Middle frontal gyrus (tissue), 1 donor: Measurements from ENCODE around the gene MYCN.
A peak's percentile ranks its signal among the peaks of the same experiment; 100 is the strongest.
"Not testable (repeated sequence)": the region's sequence is repeated elsewhere in the genome, so short reads cannot be mapped to it uniquely, and the experiment has no call there.

ENCODE experiments used
- DNase-seq: peaks from one replicate; pipeline ENCODE4 v3.0.0-alpha.2; 2015; ENCODE audit warnings: low spot score; ENCODE audit errors: extremely low spot score

The MYCN gene

GRCh38 chr2:15907461-15908324 lies 32.7 kb upstream of the MYCN start:
- no peak for DNase-seq

- no peak for DNase-seq
Measured at GRCh38 chr2:15908371-15908770, 32.0 kb upstream of the MYCN start.

GRCh38 chr2:15909157-15909556 lies 31.2 kb upstream of the MYCN start:
- DNase-seq: no peak

- DNase-seq: no peak
Measured at GRCh38 chr2:15909736-15910135, 30.6 kb upstream of the MYCN start.

- not testable (repeated sequence) for DNase-seq
Measured at GRCh38 chr2:15911270-15911669, 29.1 kb upstream of the MYCN start.

DNA sequence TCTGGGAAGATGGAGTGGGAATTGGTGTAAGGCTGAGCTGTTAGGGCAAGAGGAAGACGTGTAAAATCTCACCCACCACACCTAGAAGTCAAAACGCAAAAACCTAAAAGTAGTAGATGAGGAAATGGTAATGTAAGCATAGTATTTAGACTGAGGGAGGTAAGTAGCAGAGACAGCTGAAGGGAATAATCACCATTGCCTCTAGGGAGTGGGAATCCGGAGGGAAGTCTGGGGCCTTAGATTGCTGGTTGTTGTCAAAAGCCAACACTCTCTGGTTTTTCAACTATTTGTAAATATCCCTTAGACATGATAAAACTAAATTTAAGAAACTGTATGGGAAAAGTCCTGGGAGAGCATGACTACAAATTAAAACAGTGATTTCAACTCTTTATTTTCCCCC lies 28.7 kb upstream of the MYCN start:
- no peak for DNase-seq

- DNase-seq: no peak
Measured at GRCh38 chr2:15912203-15912602, 28.1 kb upstream of the MYCN start.

- DNase-seq: no peak
Measured at GRCh38 chr2:15913146-15913545, 27.2 kb upstream of the MYCN start.

DNA sequence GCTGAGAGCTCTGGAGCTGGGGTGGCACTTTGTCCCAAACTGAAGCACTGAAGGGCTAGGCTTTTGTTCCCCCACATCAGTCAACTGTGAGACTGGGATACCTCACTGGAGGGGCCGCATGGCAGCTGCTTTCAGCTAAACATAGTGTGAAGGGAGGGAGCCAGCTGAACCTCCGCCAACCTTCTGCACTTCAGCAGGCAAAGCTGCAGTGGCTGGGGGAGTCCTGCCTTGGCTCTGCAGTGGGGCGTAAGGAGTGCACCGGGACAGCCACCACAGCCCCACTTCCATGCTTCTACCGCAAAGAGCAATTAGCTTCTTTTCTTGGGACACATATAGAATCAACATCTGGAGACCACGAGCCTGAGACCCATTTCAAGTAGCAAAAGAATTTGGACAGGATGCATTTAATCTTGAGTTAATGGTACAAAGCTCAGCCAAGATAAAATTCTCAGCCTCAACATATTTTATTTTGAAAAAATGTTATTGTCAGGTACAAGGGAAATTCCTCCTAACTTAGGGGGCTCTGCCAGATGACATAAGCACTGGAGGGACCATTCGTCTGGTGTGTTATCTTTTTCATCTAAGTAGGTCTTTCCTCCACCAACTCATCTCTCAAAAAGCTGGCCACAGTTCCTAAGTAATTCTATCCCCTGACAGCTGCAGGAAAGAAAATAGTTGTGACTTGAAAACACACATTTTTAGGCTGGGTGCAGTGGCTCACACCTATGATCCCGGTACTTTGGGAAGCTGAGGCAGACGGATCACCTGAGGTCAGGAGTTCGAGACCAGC lies 25.6 kb upstream of the MYCN start:
- peak; percentile 9 for DNase-seq

DNA sequence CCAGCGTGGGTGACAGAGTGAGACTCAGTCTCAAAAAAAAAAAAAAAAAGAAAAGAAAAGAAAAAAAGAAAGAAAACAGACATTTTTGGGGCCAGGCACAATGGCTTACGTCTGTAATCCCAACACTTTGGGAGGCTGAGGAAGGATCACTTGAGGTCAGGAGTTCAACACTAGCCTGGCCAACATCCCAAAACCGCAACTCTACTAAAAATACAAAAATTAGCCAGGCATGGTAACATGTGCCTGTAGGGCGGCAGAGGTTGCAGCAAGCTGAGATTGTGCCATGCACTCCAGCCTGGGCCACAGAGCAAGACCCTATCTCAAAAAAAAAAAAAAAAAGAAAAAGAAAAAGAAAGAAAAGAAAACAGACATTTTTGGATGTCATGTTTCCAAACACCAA lies 24.8 kb upstream of the MYCN start:
- DNase-seq: not testable (repeated sequence)

- no peak for DNase-seq
Measured at GRCh38 chr2:15916336-15916735, 24.0 kb upstream of the MYCN start.

DNA sequence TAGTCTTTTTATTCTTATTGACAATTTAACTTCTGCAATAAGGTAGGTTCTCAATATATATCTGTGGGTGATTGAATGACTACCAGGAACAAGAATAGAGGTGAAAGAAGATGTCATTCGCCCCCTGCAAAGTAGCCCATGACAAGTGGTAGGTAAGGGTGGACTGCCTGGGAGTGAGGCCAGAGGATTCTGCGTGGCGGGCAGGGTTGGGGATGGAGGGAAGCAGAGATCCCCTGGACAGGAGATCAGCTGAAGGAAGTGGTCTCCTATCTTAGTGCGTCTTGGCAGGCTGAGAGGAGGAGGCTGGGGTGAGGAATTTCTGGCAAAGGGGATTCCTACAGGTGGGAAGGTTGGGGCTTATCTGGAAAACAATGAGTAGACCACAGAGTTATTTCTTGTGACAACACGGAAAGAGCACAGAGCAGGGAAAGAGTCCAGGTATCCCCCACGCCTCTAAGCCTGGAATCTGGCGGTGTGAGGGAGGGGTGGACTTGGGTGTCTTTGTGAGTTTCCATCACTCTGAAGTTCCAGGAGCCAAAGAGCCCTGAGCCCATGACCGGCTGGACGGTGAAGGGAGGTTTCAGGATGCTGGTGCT lies 21.5 kb upstream of the MYCN start:
- DNase-seq: no peak

- DNase-seq: no peak
Measured at GRCh38 chr2:15919716-15920434, 20.5 kb upstream of the MYCN start.

GRCh38 chr2:15920696-15921095 lies 19.7 kb upstream of the MYCN start:
- DNase-seq: no peak

DNA sequence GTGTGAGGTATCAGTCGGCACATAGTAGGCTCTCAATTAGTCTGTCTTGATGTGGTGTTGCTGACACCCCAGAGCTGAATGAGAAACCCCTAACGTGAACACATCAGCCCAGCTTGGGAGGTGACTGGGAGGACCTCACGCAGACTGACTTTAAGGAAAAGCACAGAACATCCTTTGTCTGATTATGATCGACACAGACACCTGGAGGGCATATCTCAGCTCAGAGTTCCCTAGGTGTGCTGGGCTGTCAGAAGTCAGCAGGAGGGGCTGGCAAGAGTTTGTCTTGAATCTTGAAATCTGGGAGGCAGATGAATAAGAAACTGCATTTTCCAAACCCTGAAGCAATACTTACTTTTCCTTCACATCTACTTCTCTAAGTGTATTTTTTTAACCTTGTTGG lies 16.8 kb upstream of the MYCN start:
- no peak for DNase-seq

DNA sequence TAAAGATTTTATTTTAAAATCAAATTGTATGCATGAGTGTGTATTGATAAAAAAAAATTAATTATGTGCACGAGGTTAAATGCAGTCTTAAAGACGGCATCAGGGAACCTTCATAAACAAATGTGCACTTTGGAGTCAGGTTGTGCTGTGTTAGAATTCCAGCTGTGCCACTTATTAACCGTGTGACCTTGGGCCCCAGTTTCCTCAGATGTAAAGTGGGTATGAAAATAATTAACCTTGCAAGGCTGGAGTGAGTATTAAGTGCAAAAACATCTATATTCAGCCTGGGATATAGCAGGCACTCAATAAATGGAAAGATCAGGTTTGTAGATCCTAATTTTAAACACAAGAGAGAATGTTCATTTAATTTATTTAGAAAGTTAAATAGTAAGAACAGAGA lies 14.5 kb upstream of the MYCN start:
- no peak for DNase-seq

DNA sequence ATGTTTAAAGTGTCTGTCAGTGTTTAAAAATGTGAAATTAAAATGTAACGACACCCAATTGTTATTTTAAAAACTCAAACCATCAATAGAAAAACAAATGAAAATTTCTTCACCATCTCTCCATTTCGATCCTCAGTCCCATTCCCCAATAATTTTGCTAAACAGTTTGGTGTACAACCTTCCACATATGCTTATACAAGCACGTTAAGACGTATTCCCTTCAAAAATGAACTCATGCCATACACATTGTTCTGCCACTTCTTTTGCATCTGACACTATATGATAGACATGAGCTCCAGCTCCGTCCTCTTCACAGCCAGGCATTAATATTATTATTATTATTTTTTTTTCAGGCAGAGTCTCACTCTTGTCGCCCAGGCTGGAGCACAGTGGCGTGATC lies 14.1 kb upstream of the MYCN start:
- DNase-seq: no peak

DNA sequence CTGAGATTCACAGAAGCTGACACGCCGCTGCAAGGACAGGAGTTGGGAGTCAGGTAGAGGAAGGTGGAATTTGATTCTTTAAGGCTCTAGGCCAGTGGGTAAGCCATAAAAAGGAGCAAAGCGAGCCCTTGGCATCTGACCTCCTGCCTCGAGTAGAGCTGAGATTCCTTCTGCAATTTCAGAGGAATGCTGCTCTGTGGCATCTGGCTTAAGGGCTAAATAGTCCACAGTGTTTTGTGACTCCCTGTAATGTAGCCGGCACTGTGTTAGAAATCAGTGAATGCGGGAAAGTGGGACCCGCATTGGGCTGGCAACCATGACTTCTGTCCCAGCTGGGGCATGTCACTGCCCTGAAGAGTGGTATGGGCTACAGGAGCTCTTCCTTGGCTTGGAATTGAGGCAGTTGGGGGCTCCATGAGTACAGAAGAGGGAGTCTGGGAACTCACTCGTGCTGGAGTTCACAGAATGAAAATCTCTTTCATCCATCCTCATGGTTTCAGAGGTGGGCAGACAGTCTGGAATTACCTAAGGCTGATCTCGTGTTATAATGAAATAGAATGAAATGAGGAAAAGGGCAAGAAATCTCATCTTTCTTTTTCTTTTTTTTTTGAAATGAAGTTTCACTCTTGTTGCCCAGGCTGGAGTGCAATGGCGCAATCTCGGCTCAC lies 12.7 kb upstream of the MYCN start:
- DNase-seq: no peak

GRCh38 chr2:15929008-15929407 lies 11.3 kb upstream of the MYCN start:
- DNase-seq: not testable (repeated sequence)

GRCh38 chr2:15929861-15930260 lies 10.5 kb upstream of the MYCN start:
- no peak for DNase-seq
